Measurements from ENCODE around the gene ITGB1.
"Not testable (repeated sequence)": the region's sequence is repeated elsewhere in the genome, so short reads cannot be mapped to it uniquely, and the experiment has no call there.

Gene ITGB1

DNA sequence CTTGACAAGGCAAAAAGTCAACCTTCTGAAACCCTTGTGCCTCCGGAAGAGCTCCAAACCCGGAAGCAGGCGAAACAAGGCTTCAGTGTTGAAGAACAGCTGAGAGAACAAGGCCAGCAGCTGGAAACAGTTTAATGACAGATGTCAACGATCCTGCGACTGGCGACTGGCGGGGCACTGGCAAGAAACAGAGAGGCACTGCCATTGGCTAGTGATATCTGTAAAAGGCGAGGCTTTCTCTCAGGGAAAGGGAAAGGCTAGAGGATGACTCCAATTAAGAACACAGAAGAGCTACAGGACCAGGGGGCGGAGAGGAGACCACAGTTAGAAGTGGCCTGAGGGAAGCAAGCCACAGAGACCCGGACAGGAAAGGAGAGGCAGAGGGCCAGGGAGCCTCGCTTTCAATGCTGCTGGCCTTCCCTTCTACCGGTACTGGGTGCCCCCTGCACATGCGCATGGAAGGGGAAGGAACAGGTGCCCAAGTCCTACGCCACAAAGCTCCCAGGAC, 19.4 kb downstream of the ITGB1 start:
- DNase-seq (ENCODE audit: low read depth in 1 of 2, low spot score in 1 of 2) = no peak

DNA sequence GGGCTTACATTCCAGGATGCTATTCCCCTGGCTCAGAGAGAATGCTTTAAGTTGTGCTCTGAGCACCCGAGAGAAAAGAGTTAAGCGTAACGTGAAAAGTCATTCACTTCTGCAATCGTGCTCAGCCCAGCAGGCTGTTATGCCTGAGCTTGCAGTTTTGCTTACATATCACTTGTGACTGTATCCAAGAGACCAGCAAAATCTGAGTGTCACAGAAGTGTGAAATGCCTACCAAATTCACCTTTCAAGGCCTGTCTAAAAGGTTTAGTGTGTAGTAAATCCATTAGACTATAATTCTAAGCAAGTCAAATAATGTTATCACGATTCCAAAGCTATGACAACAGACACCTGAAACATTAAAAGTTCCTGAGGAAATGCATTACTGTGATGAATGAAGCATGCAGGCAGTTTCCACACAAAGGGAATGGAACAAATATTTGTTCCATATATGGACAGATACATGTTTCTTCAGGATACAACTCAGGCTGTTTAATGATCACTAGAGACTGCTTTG, 20.1 kb downstream of the ITGB1 start:
- DNase-seq (ENCODE audit: low read depth in 1 of 2, low spot score in 1 of 2) = no peak

DNA sequence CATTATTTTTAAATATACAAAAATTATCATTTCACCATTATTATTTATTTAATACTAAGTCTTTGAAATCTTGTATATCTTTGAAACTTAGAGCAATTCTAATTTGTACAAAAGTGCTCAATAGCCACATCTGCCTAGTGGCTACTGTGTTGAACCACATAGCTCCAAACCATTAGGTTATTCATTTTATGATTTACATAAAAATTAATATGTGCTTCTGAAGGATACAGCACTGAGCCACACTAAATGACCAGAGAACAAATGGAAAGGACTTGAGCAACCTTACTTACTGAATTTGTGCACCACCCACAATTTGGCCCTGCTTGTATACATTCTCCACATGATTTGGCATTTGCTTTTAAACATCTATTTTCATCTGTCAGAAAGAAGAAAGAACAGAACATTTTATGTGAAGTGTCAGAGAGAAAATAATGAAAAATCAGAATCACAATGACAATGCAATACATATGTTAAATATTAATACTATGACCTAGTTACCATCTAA, 25.8 kb downstream of the ITGB1 start:
- DNase-seq (ENCODE audit: low read depth in 1 of 2, low spot score in 1 of 2) = no peak

DNA sequence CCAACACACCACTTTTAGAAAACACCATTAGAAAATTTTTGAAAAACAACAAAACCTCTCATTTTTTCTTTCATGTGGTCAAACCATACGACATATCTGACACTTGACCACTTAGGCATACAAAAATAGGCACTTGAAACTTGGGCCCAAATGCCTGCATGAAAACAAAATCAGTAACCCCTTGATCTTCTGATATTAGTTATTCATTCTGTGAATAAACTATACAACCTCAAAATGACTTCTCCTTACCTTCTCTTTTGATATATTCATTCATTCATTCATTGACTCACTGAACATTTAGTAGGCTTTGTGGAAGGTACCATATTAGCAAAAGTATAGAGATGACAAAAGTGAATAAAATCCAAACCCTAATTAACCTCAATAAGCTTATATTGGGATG, 26.4 kb downstream of the ITGB1 start:
- DNase-seq (ENCODE audit: low read depth in 1 of 2, low spot score in 1 of 2) = no peak

DNA sequence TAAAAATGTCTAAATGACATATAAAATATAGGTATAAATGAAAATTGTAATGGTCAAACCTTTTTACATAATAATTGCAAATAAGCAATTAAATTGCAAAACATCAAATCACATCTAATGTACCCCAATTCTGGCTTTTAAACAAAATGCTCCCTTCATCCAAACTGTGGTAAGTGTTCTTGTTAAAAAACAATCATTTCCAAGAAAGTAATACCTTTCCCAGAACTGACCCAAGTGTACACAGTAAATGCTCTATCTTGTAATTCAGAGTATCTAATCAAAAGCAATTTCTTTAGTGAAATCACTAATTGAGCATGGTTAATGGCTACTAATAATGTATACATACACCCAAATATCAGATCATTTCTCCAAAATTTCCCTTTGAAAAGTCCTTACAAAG, 28.0 kb downstream of the ITGB1 start:
- DNase-seq (ENCODE audit: low read depth in 1 of 2, low spot score in 1 of 2) = no peak

DNA sequence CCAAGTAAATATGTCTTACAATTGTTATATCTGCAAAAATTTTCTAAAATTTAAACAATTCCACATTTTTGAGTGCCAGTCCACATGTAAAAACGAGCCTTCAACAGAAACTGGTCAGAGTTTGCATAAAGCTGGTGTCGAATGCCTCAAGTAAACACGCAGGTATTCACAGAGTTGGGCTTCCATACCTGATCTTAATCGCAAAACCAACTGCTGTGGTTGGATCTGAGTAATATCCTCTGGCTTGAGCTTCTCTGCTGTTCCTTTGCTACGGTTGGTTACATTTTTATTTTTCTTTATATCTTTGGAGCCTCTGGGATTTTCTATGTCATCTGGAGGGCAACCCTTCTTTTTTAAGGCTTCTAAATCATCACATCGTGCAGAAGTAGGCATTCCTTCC, 28.4 kb downstream of the ITGB1 start:
- DNase-seq (ENCODE audit: low read depth in 1 of 2, low spot score in 1 of 2) = no peak

DNA sequence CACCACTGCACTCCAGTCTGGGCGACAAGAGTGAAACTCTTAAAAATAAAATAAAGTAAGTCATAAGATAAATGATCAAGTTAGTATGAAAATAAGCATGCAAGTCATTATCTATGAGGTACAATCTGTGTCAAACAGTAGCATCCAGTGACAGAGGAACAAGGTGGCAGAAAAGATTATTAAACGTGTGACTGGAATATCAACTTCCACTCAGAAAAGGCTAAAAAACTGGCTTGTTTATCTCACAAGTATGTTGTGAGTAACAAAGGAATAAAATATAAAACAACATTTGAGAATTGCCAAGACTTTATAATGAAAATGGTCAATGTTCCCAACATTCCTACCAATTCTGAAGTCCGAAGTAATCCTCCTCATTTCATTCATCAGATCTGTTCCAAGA, 30.3 kb downstream of the ITGB1 start:
- no peak for DNase-seq (ENCODE audit: low read depth in 1 of 2, low spot score in 1 of 2)

DNA sequence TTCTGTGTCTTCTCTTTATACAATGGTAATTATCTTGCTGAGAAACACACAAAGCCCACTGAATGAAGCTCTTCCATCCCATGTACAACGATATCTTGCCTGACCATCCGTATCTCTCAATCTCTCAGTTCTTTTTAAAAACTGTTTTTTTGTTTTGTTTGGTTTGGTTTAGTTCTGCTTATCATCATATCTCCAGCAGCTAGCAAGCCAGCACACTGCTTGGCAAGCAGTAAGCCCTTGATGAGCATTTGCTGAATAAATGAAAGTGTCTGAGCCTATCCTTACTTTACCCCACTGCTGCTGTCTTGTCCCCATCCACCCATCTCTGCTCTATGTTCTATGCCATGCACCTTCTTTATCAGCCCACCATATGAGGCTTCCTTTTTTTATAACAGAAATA, 34.2 kb downstream of the ITGB1 start:
- no peak for DNase-seq (ENCODE audit: low read depth in 1 of 2, low spot score in 1 of 2)

DNA sequence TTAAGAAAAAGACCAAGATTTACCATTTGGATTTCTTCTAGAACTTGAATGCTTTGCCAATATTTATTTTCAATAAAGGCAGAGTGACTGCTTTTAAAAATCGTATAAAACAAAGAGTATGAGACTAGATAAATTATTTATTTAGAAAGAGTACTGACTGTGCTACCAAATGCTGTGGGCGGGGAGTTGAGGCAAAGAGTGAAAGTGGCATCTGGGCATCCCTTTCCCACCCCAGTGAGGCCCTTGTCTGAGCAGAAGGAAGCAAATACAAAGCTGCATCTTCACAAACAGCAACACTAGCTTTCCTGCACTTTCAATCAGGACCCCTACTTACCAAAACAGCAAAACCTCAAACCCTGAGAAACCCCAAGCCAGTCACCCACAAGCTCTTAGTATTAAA, 34.9 kb downstream of the ITGB1 start:
- no peak for DNase-seq (ENCODE audit: low read depth in 1 of 2, low spot score in 1 of 2)

DNA sequence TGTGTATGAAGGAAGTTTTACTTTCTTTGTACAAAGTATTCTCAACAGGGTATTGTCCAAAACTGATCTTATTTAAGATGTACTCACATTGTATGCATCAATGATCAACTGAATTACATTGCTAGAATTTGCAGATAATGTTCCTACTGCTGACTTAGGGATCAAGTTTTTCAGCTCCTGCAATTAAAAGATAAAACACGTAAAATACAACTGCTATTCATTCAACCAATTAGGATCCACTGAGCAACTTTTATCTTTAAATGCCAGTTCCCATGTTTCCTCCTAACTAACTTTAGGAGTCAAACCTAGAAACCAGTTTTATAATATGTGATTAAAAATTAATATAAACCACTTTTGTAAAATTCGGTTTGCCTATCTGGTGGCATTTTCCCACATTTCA, 35.9 kb downstream of the ITGB1 start:
- no peak for DNase-seq (ENCODE audit: low read depth in 1 of 2, low spot score in 1 of 2)

DNA sequence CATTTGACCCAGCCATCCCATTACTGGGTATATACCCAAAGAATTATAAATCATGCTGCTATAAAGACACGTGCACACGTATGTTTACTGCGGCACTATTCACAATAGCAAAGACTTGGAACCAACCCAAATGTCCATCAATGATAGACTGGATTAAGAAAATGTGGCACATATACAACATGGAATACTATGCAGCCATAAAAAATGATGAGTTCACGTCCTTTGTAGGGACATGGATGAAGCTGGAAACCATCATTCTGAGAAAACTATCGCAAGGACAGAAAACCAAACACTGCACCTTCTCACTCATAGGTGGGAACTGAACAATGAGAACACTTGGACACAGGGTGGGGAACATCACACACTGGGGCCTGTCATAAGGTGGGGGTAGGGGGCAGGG, 40.2 kb downstream of the ITGB1 start:
- not testable (repeated sequence) for DNase-seq (ENCODE audit: low read depth in 1 of 2, low spot score in 1 of 2)

DNA sequence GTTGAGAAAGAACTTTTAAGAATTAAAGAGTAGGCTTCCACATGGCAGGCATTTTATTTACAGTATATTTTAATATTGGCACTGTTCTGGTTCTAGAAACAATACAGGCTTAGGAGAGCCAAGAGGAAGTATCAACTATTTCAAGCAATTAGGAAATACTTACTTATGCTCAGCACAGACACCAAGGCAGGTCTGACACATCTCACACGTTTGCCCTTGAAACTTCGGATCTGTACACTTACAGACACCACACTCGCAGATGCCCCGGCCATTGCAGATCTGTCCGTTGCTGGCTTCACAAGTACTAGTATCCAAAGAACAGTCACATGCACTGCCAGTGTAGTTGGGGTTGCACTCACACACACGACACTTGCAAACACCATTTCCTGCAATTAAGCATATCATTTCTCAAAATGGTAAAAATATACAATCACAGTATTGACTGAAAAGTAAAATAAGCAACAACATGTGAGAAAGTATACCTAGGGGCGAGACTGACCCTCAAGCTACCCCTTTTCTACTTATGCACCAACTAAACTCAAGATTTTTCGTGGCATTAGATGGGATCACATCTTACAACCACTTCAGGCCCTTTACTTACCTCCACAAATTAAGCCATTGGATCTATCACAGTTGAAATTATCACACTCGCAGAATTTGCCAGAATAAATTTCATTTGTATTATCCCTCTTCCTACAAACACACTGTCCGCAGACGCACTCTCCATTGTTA, 46.6 kb downstream of the ITGB1 start:
- no peak for DNase-seq (ENCODE audit: low read depth in 1 of 2, low spot score in 1 of 2)

DNA sequence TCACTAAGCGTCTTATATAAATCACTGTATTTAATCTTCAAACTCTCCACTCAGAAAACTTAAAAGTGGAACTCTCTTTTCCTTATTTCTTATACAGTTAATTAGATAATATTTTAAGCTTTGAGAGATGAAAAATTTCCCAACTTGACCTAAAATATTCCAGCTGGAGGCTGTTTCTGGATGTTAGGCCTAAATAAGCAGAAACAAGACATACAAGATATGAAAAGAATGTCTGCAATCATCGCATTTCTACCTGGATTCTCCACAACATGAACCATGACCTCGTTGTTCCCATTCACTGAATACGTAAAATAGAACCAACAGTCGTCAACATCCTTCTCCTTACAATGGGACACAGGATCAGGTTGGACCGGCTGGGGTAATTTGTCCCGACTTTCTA, 48.1 kb downstream of the ITGB1 start:
- DNase-seq (ENCODE audit: low read depth in 1 of 2, low spot score in 1 of 2) = not testable (repeated sequence)

DNA sequence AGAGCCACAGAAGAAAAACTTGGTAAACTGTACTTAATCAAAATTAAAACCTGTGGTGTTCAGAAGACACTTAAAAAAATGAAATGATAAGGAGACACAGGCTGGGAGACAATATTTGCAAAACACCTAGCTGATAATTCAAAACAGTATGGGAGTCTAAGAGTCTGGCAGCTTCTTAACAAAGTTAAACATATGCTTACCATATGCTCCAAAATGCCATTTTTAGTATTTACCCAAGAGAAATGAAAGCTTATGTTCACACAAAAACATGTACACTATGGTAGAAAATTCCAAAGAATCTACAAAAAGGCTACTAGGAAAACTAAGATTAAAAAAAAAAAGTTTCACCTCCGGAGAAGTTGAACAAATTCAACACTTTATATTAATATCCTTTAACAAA, 48.6 kb downstream of the ITGB1 start:
- DNase-seq (ENCODE audit: low read depth in 1 of 2, low spot score in 1 of 2) = no peak

DNA sequence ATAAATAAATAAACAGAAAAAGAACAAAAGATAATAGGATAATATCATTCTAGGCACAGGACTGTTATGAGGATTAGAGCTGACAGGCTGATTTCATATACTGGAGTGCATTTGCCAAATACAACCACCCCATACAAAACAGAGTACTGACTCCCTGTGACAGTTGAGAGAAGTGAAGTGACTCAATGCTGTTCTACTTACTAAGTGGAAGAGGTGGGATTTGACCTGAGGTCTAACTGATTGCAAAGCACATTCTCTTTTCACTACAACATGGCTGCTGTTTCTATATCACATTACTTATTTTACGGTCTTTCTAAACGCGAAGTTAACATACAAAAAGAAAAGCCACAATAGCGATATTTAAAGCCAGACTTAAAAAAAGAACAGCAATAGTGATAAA, 51.4 kb downstream of the ITGB1 start:
- no peak for DNase-seq (ENCODE audit: low read depth in 1 of 2, low spot score in 1 of 2)

DNA sequence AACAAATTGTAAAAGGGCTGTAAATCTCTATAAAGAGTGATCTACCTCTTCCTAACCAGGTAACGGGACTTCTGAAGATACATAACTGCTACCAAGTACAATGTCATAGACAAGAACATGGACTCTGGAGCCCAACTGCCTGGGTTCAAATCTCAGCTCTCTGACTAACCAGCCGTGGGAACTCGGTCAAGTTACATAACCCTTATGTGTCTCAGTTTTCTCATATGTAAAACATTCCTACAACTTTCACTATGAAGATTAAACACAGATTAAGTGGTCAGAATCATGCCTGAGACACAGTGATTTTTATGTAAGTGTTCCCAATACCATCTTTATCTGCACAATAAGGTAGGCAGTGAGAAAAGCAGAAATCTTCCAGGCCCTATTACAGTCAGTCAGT, 52.6 kb downstream of the ITGB1 start:
- DNase-seq (ENCODE audit: low read depth in 1 of 2, low spot score in 1 of 2) = no peak

DNA sequence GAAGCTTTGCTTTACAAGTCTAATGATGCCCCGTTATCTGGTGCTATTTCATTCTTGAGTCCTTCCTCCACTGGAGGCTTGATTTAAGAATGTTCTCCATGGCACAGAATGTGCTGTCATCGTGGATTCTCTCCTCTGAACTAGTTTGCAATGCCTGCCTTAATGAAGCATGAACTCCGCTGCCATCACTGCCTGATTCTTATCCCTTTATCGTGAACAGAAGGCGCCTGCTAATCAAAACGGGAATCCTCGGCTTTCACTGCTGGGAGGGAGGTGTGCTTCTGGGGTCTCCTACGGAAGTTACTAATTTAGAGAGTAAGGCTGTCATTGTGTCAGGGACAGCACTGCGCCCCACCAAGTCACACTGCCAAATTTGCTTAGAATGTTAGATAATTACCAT, 56.2 kb downstream of the ITGB1 start:
- no peak for DNase-seq (ENCODE audit: low read depth in 1 of 2, low spot score in 1 of 2)

DNA sequence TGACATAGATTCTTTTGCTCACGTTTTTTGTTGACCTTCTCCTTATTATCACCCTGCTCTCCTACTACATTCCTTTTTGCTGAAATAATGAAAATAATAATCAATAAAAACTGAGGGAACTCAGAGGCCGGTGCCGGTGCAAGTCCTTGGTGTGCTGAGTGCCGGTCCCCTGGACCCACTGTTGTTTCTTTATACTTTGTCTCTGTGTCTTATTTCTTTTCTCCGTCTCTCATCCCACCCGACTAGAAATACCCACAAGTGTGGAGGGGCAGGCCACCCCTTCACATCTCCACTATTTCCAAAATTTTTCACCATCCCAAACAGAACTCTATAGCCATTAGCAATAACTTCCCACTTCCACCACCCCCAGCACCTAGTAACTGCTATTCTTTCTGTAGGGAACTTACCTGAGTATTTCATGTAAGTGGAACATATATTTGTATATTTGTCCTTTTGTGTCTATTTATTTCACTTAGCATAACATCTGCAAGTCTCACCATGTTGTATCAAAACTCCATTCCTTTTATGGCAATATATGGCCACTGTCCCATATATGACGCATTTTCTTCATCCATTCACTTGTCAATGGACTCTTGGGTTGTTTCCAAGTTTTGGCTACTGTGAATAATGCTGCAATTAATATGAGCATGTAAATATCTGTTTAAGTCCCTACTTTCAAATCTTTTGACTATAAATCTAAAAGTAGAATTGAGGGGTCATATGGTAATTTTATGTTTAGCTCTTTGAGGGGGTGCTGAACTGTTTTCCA, 62.6 kb downstream of the ITGB1 start:
- DNase-seq (ENCODE audit: low read depth in 1 of 2, low spot score in 1 of 2) = not testable (repeated sequence)

DNA sequence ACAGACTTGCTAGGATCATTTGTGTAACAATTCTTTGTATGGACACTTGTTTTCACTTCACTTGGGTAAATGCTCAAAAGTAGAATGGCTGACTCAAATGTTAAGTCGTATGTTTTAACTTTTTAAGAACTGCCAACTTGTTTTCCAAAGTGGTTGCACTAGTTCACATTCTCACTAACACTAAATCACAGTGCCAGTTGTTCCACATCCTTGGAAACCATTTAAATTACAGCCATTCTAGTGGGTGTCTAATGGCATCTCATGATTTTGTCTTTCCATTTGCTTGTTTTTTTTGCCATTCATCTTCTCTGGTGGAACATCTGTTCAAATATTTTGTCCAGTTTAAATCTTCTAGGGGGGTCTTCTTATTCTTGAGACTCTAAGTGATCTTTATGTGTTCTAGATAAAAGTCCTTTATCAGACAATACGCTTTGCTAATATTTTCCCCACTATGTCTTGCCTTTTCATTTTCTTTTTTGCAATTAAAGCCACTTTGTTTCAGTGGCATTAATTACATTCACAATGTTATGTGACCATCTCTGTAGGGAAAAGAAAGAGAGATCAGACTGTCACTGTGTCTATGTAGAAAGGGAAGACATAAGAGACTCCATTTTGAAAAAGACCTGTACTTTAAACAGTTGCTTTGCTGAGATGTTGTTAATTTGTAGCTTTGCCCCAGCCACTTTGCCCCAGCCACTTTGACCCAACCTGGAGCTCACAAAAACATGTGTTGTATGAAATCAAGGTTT, 63.9 kb downstream of the ITGB1 start:
- no peak for DNase-seq (ENCODE audit: low read depth in 1 of 2, low spot score in 1 of 2)

DNA sequence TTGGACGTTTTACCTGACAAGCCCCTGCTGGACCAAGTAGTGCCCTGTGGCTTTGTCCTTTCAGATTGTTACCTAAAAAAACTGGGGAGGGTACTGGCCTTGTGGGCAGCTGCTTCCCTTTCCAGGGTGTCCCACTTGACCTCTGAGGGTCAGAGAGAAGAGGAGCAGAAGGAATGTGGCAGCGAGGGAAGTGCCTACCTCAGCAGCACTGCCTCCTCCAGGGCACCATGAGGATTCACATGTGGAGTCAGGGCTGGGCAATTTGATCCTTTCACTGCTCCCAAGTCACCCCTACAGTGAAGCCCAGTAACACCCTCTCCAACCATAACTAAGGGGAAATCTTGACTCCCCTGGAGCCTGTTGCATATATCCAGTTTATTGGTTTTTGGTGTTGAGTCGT, 64.6 kb downstream of the ITGB1 start:
- DNase-seq (ENCODE audit: low read depth in 1 of 2, low spot score in 1 of 2) = no peak

DNA sequence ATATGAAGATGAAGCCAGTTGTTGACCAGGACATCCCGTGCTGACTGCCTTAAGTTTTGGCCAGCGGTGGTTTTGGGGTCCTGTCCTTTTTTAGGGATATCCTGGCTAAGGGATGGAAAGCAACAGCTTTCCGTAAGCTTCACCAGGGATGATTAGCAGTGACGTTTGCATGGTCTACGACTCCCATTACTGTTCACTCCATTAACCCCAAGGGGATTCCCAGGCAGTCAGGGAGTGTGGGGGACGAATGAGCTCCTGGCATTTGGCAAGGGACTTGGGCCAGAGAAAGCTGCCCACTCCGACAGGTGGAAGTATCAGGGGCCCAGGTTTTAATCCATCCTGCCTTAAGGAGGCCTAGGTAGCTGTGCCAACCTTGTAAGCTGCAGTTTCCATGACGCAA, 66.8 kb downstream of the ITGB1 start:
- DNase-seq (ENCODE audit: low read depth in 1 of 2, low spot score in 1 of 2) = no peak

DNA sequence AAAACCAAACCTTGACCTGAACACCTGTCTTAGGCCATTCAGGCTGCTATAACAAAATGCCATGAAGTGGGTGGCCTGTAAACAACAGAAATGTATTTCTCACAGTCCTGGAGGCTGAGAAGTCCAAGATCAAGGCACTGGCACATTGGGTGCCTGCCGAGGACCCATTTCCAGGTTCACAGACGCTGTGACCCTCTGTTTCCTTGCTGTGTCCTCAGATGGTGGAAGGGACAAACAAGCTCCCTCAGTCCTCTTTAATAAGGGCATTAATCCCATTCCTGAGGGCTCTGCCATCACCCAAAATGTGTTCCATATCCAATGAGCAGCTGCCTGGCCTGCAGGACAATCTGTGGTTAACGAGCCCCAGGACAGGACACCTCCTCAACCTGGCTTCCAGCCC, 67.6 kb downstream of the ITGB1 start:
- DNase-seq (ENCODE audit: low read depth in 1 of 2, low spot score in 1 of 2) = no peak

All from activated T-helper 1 cell treated with anti-CD3 and anti-CD28 coated beads, Interleukin-2, amount 50 U/mL, for 16 hours (primary cell).